ENCODE data around the gene ZNF595.
"Not testable (repeated sequence)": the region's sequence is repeated elsewhere in the genome, so short reads cannot be mapped to it uniquely, and the experiment has no call there.

The ZNF595 gene

GRCh38 chr4:116499-116898 is 63.4 kb downstream of the ZNF595 start:
- Histone ChIP-seq H3K27ac (ENCODE audit: low read depth, low read length, poor library complexity, severe bottlenecking) (no peak overlapping the region), H3K36me3 (ENCODE audit: insufficient read depth, low read length) (no peaks in the 10 kb centered on the region), H2AFZ (ENCODE audit: low read length) (no peak overlapping the region), H3K9me3 (ENCODE audit: low read length) (no peaks in the 10 kb centered on the region), H4K20me1 (ENCODE audit: insufficient read depth, low read length) (no peaks in the 10 kb centered on the region), H3F3A (ENCODE audit: insufficient read depth, low read length) (no peaks in the 10 kb centered on the region), H3K79me2 (ENCODE audit: insufficient read depth, low read length) (no peaks in the 10 kb centered on the region), H3K4me3 (ENCODE audit: low read depth, low read length, poor library complexity, severe bottlenecking) (no peak overlapping the region), H3K27me3 (ENCODE audit: insufficient read depth, low read length) (no peaks in the 10 kb centered on the region), H3K4me2 (ENCODE audit: low read length) (no peak overlapping the region), H3K9ac (ENCODE audit: low read length) (no peak overlapping the region), H3K4me1 (ENCODE audit: insufficient read depth, low read length, severe bottlenecking) (no peaks in the 10 kb centered on the region), H3K9me2 (ENCODE audit: low read depth, low read length) (no peaks in the 10 kb centered on the region)
- no peak for TF ChIP-seq CTCF (IDR thresholded peaks at IDR 0.05; ENCODE audit: low read length)
- TF ChIP-seq EZH2 (IDR thresholded peaks at IDR 0.05; ENCODE audit: borderline replicate concordance, low read length) = no peak

DNA sequence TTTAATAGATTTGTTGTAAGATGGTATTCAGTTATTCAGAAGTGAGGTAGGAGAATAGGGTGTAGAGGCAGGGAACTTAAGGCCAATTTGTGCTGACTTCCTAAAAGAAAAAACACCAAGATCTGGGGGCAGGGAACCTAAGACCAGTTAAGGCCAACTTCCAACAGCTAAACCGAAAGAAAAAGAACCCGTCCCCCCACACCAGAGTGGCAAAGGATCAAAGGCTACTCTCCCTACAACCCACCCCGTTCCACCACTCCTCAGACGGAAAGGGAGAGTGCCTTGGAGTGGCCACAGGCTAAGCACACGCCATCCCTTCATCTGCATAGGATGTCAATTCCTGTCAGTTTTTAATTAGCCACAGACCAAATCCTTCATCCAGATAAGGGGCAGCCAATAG is 67.5 kb downstream of the ZNF595 start:
- no peaks in the 10 kb centered on the region for H3K9me3 ChIP-seq (ENCODE audit: low read length)

GRCh38 chr4:121408-122084 is 68.4 kb downstream of the ZNF595 start:
- H3F3A ChIP-seq (ENCODE audit: insufficient read depth, low read length) = no peaks in the 10 kb centered on the region
- H2AFZ ChIP-seq (ENCODE audit: low read length) = no peak overlapping the region
- H3K4me3 ChIP-seq (ENCODE audit: low read depth, low read length, poor library complexity, severe bottlenecking) = no peak overlapping the region
- no peaks in the 10 kb centered on the region for H3K9me2 ChIP-seq (ENCODE audit: low read depth, low read length)
- H3K4me1 ChIP-seq (ENCODE audit: insufficient read depth, low read length, severe bottlenecking) = peaks cover 8% of the 10 kb centered on the region
- no peak overlapping the region for H3K27ac ChIP-seq (ENCODE audit: low read depth, low read length, poor library complexity, severe bottlenecking)
- no peaks in the 10 kb centered on the region for H3K27me3 ChIP-seq (ENCODE audit: insufficient read depth, low read length)
- peaks cover 12% of the 10 kb centered on the region for H3K36me3 ChIP-seq (ENCODE audit: insufficient read depth, low read length)
- no peaks in the 10 kb centered on the region for H3K9me3 ChIP-seq (ENCODE audit: low read length)
- no peaks in the 10 kb centered on the region for H4K20me1 ChIP-seq (ENCODE audit: insufficient read depth, low read length)
- H3K9ac ChIP-seq (ENCODE audit: low read length) = no peak overlapping the region
- H3K79me2 ChIP-seq (ENCODE audit: insufficient read depth, low read length) = peaks cover 16% of the 10 kb centered on the region
- no peak overlapping the region for H3K4me2 ChIP-seq (ENCODE audit: low read length)
- TF ChIP-seq EZH2 (IDR thresholded peaks at IDR 0.05; ENCODE audit: borderline replicate concordance, low read length) = no peak
- TF ChIP-seq CTCF (IDR thresholded peaks at IDR 0.05; ENCODE audit: low read length) = no peak

More for the DNA sequence above, 67.5 kb downstream of the ZNF595 start:
- H4K20me1 ChIP-seq (ENCODE audit: insufficient read depth, low read length) = no peaks in the 10 kb centered on the region
- H3K9me2 ChIP-seq (ENCODE audit: low read depth, low read length) = no peaks in the 10 kb centered on the region
- peaks cover 2% of the 10 kb centered on the region for H3K4me1 ChIP-seq (ENCODE audit: insufficient read depth, low read length, severe bottlenecking)
- H2AFZ ChIP-seq (ENCODE audit: low read length) = no peak overlapping the region
- H3K4me2 ChIP-seq (ENCODE audit: low read length) = no peak overlapping the region
- H3K36me3 ChIP-seq (ENCODE audit: insufficient read depth, low read length) = peaks cover 2% of the 10 kb centered on the region
- H3F3A ChIP-seq (ENCODE audit: insufficient read depth, low read length) = no peaks in the 10 kb centered on the region
- no peak for TF ChIP-seq EZH2 (IDR thresholded peaks at IDR 0.05; ENCODE audit: borderline replicate concordance, low read length)
- H3K27ac ChIP-seq (ENCODE audit: low read depth, low read length, poor library complexity, severe bottlenecking) = no peak overlapping the region
- H3K4me3 ChIP-seq (ENCODE audit: low read depth, low read length, poor library complexity, severe bottlenecking) = no peak overlapping the region
- H3K79me2 ChIP-seq (ENCODE audit: insufficient read depth, low read length) = peaks cover 7% of the 10 kb centered on the region
- no peak overlapping the region for H3K9ac ChIP-seq (ENCODE audit: low read length)
- no peaks in the 10 kb centered on the region for H3K27me3 ChIP-seq (ENCODE audit: insufficient read depth, low read length)

DNA sequence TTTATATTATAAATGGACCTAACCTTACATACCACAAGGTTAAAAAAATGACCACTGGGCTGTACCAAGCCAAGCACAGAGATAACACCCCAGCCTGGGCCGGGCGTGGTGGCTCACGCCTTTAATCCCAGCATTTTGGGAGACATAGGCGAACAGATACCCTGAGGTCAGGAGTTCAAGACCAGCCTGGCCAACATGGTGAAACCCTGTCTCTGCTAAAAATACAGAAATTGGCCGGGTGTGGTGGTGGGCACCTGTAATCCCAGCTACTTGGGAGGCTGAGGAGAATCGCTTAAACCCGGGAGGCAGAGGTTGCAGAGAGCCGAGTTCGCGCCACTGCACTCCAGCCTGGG is 70.8 kb downstream of the ZNF595 start:
- Histone ChIP-seq H3K4me2 (ENCODE audit: low read length) (peak overlapping the region; percentile 42), H3K9ac (ENCODE audit: low read length) (peak overlapping the region; percentile 77; the same call in 1 of the 2 replicates), H3K4me3 (ENCODE audit: low read depth, low read length, poor library complexity, severe bottlenecking) (peak overlapping the region; percentile 97), H3K27ac (ENCODE audit: low read depth, low read length, poor library complexity, severe bottlenecking) (peak overlapping the region; percentile 69), H3K79me2 (ENCODE audit: insufficient read depth, low read length) (peaks cover 17% of the 10 kb centered on the region), H3K36me3 (ENCODE audit: insufficient read depth, low read length) (peaks cover 16% of the 10 kb centered on the region)
- not testable (repeated sequence) for H3K4me1 ChIP-seq (ENCODE audit: insufficient read depth, low read length, severe bottlenecking); H3K9me3 ChIP-seq (ENCODE audit: low read length); H3K27me3 ChIP-seq (ENCODE audit: insufficient read depth, low read length); H4K20me1 ChIP-seq (ENCODE audit: insufficient read depth, low read length); H2AFZ ChIP-seq (ENCODE audit: low read length); H3F3A ChIP-seq (ENCODE audit: insufficient read depth, low read length); H3K9me2 ChIP-seq (ENCODE audit: low read depth, low read length)

All from OCI-LY1 (cell line).